Neural crest cell (in vitro differentiated cells): Measurements from ENCODE around the gene KRTAP5-6. TPM values are rescaled to one million over a fixed set of nuclear protein-coding genes. Genes with fewer than 3 reads are reported as not detected.

Experiments
- DNase-seq: peaks from one replicate; pipeline ENCODE4 v3.0.0; 2021; ENCODE audit warnings: low read depth, mixed read lengths, low spot score
- H3K27ac Mint-ChIP-seq: one replicate; pipeline ENCODE4 v1.8.0; 2021; ENCODE audit warnings: mild to moderate bottlenecking, mixed read lengths; ENCODE audit not compliant: unreplicated experiment
- H3K27me3 Mint-ChIP-seq: 2 replicates; pipeline ENCODE4 v1.8.0; 2021; ENCODE audit warnings: low read depth, mild to moderate bottlenecking, mixed read lengths
- H3K36me3 Mint-ChIP-seq: 2 replicates; pipeline ENCODE4 v1.8.0; 2021; ENCODE audit warnings: low read depth, mild to moderate bottlenecking, mixed read lengths
- H3K4me1 Mint-ChIP-seq: 2 replicates; pipeline ENCODE4 v1.8.0; 2021; ENCODE audit warnings: mixed read lengths
- H3K4me3 Mint-ChIP-seq: one replicate; pipeline ENCODE4 v1.8.0; 2021; ENCODE audit warnings: mild to moderate bottlenecking, mixed read lengths
- H3K9me3 Mint-ChIP-seq: 2 replicates; pipeline ENCODE4 v1.8.0; 2021; ENCODE audit warnings: mixed read lengths
- CTCF ChIP-seq: fragments of 200-600 bp; sonication (generic); conservative IDR thresholded peaks from 2 replicates; pipeline ENCODE4 v1.5.0; 2021; ENCODE audit warnings: antibody characterized with exemption, mild to moderate bottlenecking
- total RNA-seq: library from RNA; stranded (reverse); gene quantifications from 2 replicates; pipeline ENCODE4 v1.2.1, GENCODE V29; 2021

The KRTAP5-6 gene
- total RNA-seq, 1 donor from 2014 or later, result not detected

- Mint-ChIP-seq H3K36me3 (no peaks in the 10 kb centered on the region), H3K4me1 (peaks cover 8% of the 10 kb centered on the region), H3K9me3 (no peaks in the 10 kb centered on the region), H3K27me3 (peaks cover 3% of the 10 kb centered on the region), H3K4me3 (no peak overlapping the region), H3K27ac (no peak overlapping the region)
- TF ChIP-seq CTCF, result no peak
- DNase-seq, result no peak
Measured at GRCh38 chr11:1701091-1701807, 4.3 kb downstream of the KRTAP5-6 start.

DNA sequence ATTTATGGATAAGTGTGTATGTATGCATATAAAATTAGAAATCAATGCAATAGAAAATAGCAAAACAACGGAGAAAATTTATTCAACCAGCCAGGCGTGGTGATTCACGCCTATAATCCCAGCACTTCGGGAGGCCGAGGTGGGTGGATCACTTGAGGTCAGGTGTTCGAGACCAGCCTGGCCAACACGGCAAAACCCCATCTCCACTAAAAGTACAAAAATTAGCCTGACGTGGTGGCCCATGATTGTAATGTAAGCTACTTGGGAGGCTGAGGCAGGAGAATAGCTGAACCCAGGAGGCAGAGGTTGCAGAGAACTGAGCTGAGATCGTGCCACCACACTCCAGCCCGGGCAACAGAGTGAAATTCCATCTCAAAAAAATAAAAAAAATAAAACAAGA, 5.5 kb downstream of the KRTAP5-6 start:
- no peak for DNase-seq
- Mint-ChIP-seq H3K4me1 (peaks cover 8% of the 10 kb centered on the region), H3K4me3 (no peak overlapping the region), H3K36me3 (no peaks in the 10 kb centered on the region), H3K9me3 (no peaks in the 10 kb centered on the region), H3K27ac (no peak overlapping the region), H3K27me3 (peaks cover 4% of the 10 kb centered on the region)
- TF ChIP-seq CTCF, result no peak

- no peak overlapping the region for H3K4me3 Mint-ChIP-seq
- TF ChIP-seq CTCF, result no peak
- H3K36me3 Mint-ChIP-seq, result no peaks in the 10 kb centered on the region
- H3K4me1 Mint-ChIP-seq, result peaks cover 8% of the 10 kb centered on the region
- H3K27ac Mint-ChIP-seq, result no peak overlapping the region
- H3K27me3 Mint-ChIP-seq, result peaks cover 5% of the 10 kb centered on the region
- DNase-seq, result no peak
- H3K9me3 Mint-ChIP-seq, result no peaks in the 10 kb centered on the region
Measured at GRCh38 chr11:1703146-1703545, 6.2 kb downstream of the KRTAP5-6 start.

- Mint-ChIP-seq H3K4me3 (no peak overlapping the region), H3K27me3 (peaks cover 4% of the 10 kb centered on the region), H3K27ac (no peak overlapping the region), H3K4me1 (peaks cover 8% of the 10 kb centered on the region), H3K36me3 (no peaks in the 10 kb centered on the region), H3K9me3 (no peaks in the 10 kb centered on the region)
- no peak for DNase-seq
- no peak for TF ChIP-seq CTCF
Measured at GRCh38 chr11:1705126-1706052, 8.4 kb downstream of the KRTAP5-6 start.

DNA sequence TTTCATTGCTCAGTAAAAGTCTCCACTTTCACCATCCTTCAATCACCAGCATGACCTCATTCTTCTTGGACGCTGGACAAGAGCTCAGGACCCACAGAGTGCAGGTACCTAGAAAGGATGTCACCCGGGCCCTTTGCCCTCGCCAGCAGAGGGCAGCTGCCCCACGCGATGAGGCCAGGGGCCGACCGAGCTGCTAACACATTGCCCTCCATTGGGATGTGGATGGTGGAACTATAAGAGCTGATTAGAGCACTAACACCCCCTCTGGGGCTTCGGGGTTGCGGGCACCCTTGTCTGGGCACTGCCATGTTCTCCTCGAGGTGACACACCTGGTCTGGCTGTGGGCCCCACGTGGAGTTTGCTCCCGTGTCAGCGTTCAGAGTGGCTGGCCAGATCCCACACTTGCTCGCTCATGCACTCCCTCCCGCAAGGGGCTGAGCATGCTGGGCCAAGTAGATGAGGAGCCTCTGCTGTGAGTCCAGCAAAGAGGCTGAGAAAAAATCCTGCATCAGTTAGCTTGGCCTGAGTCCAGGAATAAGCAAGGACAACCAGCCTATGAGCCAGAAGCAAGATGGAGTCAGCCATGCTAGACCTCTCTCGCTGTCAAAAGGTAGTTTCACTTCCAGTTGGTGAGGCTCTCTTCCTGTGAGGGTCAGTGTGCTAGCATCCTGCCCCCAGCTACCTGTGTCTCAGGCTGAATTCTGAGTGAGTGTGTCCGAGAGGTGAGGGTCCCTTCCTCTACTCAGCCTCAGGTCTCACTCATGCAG, 9.8 kb downstream of the KRTAP5-6 start:
- no peak overlapping the region for H3K4me3 Mint-ChIP-seq
- no peaks in the 10 kb centered on the region for H3K9me3 Mint-ChIP-seq
- H3K27me3 Mint-ChIP-seq, result peaks cover 7% of the 10 kb centered on the region
- no peaks in the 10 kb centered on the region for H3K36me3 Mint-ChIP-seq
- no peaks in the 10 kb centered on the region for H3K4me1 Mint-ChIP-seq
- no peak overlapping the region for H3K27ac Mint-ChIP-seq
- DNase-seq, result no peak
- TF ChIP-seq CTCF, result no peak
